ENCODE results near the gene C17orf67.

GRCh38 chr17:56847106-56847505 is 13.4 kb upstream of the C17orf67 start:
- TF ChIP-seq FOXA3 (CRISPR knock-in tag; IDR thresholded peaks at IDR 0.05) (no peak), RFX5 (IDR thresholded peaks at IDR 0.05; ENCODE audit: low read depth, low read length) (no peak), ATF2 (CRISPR knock-in tag; IDR thresholded peaks at IDR 0.05) (no peak), SIN3B (IDR thresholded peaks at IDR 0.05; ENCODE audit: low read length) (no peak), PCBP1 (IDR thresholded peaks at IDR 0.05; ENCODE audit: borderline replicate concordance, low read depth, low read length) (no peak), ZNF367 (CRISPR knock-in tag; IDR thresholded peaks at IDR 0.05; ENCODE audit: borderline replicate concordance) (no peak), MAFF (IDR thresholded peaks at IDR 0.05; ENCODE audit: low read depth, low read length) (no peak), JUNB (CRISPR knock-in tag; IDR thresholded peaks at IDR 0.05; ENCODE audit: borderline replicate concordance) (no peak), EP300 (IDR thresholded peaks at IDR 0.05; ENCODE audit: low read depth in 2 of 2, low read length in 2 of 2) (no peak), EP300 (CRISPR knock-in tag; IDR thresholded peaks at IDR 0.05; ENCODE audit: borderline replicate concordance) (no peak), ZNF343 (CRISPR knock-in tag; IDR thresholded peaks at IDR 0.05) (no peak)
